RPMI8226 (cell line): ENCODE data around the gene KDM1A.

Source experiments
- DNase-seq: peaks from one replicate; pipeline ENCODE4 v3.0.0-alpha.2; 2015

The KDM1A gene

GRCh38 chr1:23079025-23079424 lies 59.8 kb downstream of the KDM1A start:
- no peak for DNase-seq

- DNase-seq: no peak
Measured at GRCh38 chr1:23080885-23081284, 61.6 kb downstream of the KDM1A start.

- DNase-seq: no peak
Measured at GRCh38 chr1:23081376-23081775, 62.1 kb downstream of the KDM1A start.

GRCh38 chr1:23083714-23084480 lies 64.6 kb downstream of the KDM1A start:
- no peak for DNase-seq

GRCh38 chr1:23084880-23085279 lies 65.6 kb downstream of the KDM1A start:
- no peak for DNase-seq

GRCh38 chr1:23085696-23086095 lies 66.4 kb downstream of the KDM1A start:
- no peak for DNase-seq

- DNase-seq: no peak
Measured at GRCh38 chr1:23088027-23088426, 68.8 kb downstream of the KDM1A start.

- no peak for DNase-seq
Measured at GRCh38 chr1:23090056-23090455, 70.8 kb downstream of the KDM1A start.

- no peak for DNase-seq
Measured at GRCh38 chr1:23091545-23091944, 72.3 kb downstream of the KDM1A start.

GRCh38 chr1:23092447-23092846 lies 73.2 kb downstream of the KDM1A start:
- no peak for DNase-seq

- no peak for DNase-seq
Measured at GRCh38 chr1:23097316-23097715, 78.0 kb downstream of the KDM1A start.

- peak; percentile 73 for DNase-seq
Measured at GRCh38 chr1:23098463-23099170, 79.3 kb downstream of the KDM1A start.

GRCh38 chr1:23099171-23099536 lies 79.9 kb downstream of the KDM1A start:
- DNase-seq: no peak

GRCh38 chr1:23100074-23100748 lies 80.9 kb downstream of the KDM1A start:
- DNase-seq: no peak

- no peak for DNase-seq
Measured at GRCh38 chr1:23101101-23101827, 82.0 kb downstream of the KDM1A start.

GRCh38 chr1:23101887-23102286 lies 82.6 kb downstream of the KDM1A start:
- no peak for DNase-seq

- DNase-seq: no peak
Measured at GRCh38 chr1:23102289-23102688, 83.0 kb downstream of the KDM1A start.

- no peak for DNase-seq
Measured at GRCh38 chr1:23103001-23103889, 84.0 kb downstream of the KDM1A start.

GRCh38 chr1:23108918-23109533 lies 89.8 kb downstream of the KDM1A start:
- no peak for DNase-seq

GRCh38 chr1:23110391-23110790 lies 91.1 kb downstream of the KDM1A start:
- no peak for DNase-seq
